Measurements from ENCODE around the gene CYP51A1. TPM values are rescaled to one million over a fixed set of nuclear protein-coding genes. Genes with fewer than 3 reads are reported as not detected.
"Not testable (repeated sequence)": the region's sequence is repeated elsewhere in the genome, so short reads cannot be mapped to it uniquely, and the experiment has no call there.

The CYP51A1 gene
- total RNA-seq, 2 experiments from 2014 or later: 53.4 to 84.0 TPM

DNA sequence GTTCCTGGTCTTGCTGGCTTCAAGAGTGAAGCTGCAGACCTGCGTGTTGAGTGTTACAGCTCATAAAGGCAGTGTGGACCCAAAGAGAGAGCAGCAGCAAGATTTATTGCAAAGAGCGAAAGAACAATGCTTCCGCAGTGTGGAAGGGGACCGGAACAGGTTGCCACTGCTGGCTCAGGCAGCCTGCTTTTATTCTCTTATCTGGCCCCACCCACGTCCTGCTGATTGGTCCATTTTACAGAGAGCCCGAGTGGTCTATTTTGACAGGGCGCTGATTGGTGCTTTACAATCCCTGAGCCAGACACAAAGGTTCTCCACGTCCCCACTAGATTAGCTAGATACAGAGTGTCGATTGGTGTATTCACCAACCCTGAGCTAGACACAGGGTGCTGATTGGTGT, 8.5 kb upstream of the CYP51A1 start:
- H3K4me1 ChIP-seq (ENCODE audit: insufficient read depth, low read length, poor library complexity, severe bottlenecking); BruUV-seq (replicated peaks); H4K20me1 ChIP-seq (ENCODE audit: insufficient read depth, low read length); H2AFZ ChIP-seq (ENCODE audit: low read length); H3K79me2 ChIP-seq (ENCODE audit: insufficient read depth, low read depth, low read length); H3K9me3 ChIP-seq (ENCODE audit: low read length); H3K36me3 ChIP-seq (ENCODE audit: insufficient read depth, low read length); H3K4me3 ChIP-seq (ENCODE audit: low read depth, low read length, poor library complexity, severe bottlenecking); H3K27ac ChIP-seq (ENCODE audit: low read depth, low read length, poor library complexity, severe bottlenecking); intact Hi-C loops (cut with micrococcal nuclease; ENCODE audit: unreplicated experiment); POLR2A ChIA-PET; CTCF ChIA-PET (ENCODE audit: unreplicated experiment); H3K9me2 ChIP-seq (ENCODE audit: insufficient read depth, low read length); DNase-seq (ENCODE audit: low spot score); H3K4me2 ChIP-seq (ENCODE audit: low read length): not testable (repeated sequence)

DNA sequence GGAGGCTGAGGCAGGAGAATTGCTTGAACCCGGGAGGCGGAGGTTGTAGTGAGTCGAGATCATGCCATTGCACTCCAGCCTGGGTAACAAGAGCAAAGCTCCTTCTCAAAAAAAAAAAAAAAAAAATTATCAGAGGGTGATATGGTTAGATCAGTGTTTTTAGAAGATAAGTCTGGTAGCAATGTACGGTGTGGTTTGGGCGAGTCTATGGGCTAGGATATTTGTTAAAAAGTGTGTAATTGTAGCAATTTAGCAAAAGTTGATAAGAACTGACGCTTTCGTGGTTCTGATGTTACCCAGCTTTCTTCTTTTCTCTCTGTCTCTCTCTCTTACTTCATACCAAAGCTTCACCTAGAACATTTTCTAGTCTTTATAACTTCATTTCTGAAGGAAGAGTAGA, 6.9 kb upstream of the CYP51A1 start:
- no peak for DNase-seq (ENCODE audit: low spot score)
- Histone ChIP-seq H3K4me2 (ENCODE audit: low read length) (no peak overlapping the region), H2AFZ (ENCODE audit: low read length) (no peak overlapping the region), H3K27ac (ENCODE audit: low read depth, low read length, poor library complexity, severe bottlenecking) (no peak overlapping the region), H3K79me2 (ENCODE audit: insufficient read depth, low read depth, low read length) (no peaks in the 10 kb centered on the region), H3K36me3 (ENCODE audit: insufficient read depth, low read length) (no peaks in the 10 kb centered on the region), H4K20me1 (ENCODE audit: insufficient read depth, low read length) (no peaks in the 10 kb centered on the region), H3K4me1 (ENCODE audit: insufficient read depth, low read length, poor library complexity, severe bottlenecking) (no peaks in the 10 kb centered on the region), H3K9me2 (ENCODE audit: insufficient read depth, low read length) (no peaks in the 10 kb centered on the region), H3K9me3 (ENCODE audit: low read length) (peaks cover 6% of the 10 kb centered on the region; the same call in 1 of the 2 replicates), H3K4me3 (ENCODE audit: low read depth, low read length, poor library complexity, severe bottlenecking) (no peak overlapping the region)
- CTCF ChIA-PET (ENCODE audit: unreplicated experiment): no interaction called here
- intact Hi-C loops (cut with micrococcal nuclease; ENCODE audit: unreplicated experiment): no loop called here
- POLR2A ChIA-PET: no interaction called here
- TF ChIP-seq, protein P1, sequence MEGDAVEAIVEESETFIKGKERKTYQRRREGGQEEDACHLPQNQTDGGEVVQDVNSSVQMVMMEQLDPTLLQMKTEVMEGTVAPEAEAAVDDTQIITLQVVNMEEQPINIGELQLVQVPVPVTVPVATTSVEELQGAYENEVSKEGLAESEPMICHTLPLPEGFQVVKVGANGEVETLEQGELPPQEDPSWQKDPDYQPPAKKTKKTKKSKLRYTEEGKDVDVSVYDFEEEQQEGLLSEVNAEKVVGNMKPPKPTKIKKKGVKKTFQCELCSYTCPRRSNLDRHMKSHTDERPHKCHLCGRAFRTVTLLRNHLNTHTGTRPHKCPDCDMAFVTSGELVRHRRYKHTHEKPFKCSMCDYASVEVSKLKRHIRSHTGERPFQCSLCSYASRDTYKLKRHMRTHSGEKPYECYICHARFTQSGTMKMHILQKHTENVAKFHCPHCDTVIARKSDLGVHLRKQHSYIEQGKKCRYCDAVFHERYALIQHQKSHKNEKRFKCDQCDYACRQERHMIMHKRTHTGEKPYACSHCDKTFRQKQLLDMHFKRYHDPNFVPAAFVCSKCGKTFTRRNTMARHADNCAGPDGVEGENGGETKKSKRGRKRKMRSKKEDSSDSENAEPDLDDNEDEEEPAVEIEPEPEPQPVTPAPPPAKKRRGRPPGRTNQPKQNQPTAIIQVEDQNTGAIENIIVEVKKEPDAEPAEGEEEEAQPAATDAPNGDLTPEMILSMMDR (conservative IDR thresholded peaks at IDR 0.05; ENCODE audit: low read length): no peak
- no peak for TF ChIP-seq EZH2phosphoT487 (IDR thresholded peaks at IDR 0.05; ENCODE audit: borderline replicate concordance, low read depth, low read length)
- no TSS peak for BruUV-seq (replicated peaks)

DNA sequence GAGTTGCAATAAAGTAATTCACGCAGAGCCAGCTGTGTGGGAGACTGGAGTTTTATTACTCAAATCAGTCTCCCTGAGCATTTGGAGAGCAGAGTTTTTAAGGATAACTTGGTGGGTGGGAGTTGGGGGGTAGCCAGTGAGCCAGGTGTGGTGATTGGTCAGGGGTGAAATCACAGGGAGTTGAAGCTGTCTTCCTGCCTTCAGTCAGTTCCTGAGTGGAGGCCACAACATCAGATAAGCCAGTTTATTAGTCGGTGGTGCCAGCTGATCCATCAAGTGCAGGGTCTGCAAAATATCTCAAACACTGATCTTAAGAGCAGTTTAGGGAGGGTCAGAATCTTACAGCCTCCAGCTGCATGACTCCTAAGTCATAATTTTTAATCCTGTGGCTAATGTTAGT, 3.3 kb upstream of the CYP51A1 start:
- Histone ChIP-seq H2AFZ (ENCODE audit: low read length) (no peak overlapping the region), H3K4me3 (ENCODE audit: low read depth, low read length, poor library complexity, severe bottlenecking) (no peak overlapping the region), H3K36me3 (ENCODE audit: insufficient read depth, low read length) (no peaks in the 10 kb centered on the region), H3K9me3 (ENCODE audit: low read length) (peaks cover 6% of the 10 kb centered on the region; the same call in 1 of the 2 replicates), H3K4me2 (ENCODE audit: low read length) (no peak overlapping the region), H4K20me1 (ENCODE audit: insufficient read depth, low read length) (0 out of 2 replicates have a peak, but pooled peaks cover 6% of the 10 kb centered on the region), H3K4me1 (ENCODE audit: insufficient read depth, low read length, poor library complexity, severe bottlenecking) (peaks cover 13% of the 10 kb centered on the region), H3K9me2 (ENCODE audit: insufficient read depth, low read length) (no peaks in the 10 kb centered on the region), H3K79me2 (ENCODE audit: insufficient read depth, low read depth, low read length) (peaks cover 13% of the 10 kb centered on the region), H3K27ac (ENCODE audit: low read depth, low read length, poor library complexity, severe bottlenecking) (no peak overlapping the region)
- DNase-seq (ENCODE audit: low spot score): no peak
- intact Hi-C loops (cut with micrococcal nuclease; ENCODE audit: unreplicated experiment): no loop called here
- BruUV-seq (replicated peaks): no TSS peak
- TF ChIP-seq, protein P1 (conservative IDR thresholded peaks at IDR 0.05; ENCODE audit: low read length): no peak
- TF ChIP-seq EZH2phosphoT487 (IDR thresholded peaks at IDR 0.05; ENCODE audit: borderline replicate concordance, low read depth, low read length): no peak
- ChIA-PET POLR2A (interaction anchor here (1.0 kb wide), 1 partner anchor 14 kb away, joined by 3 read pairs; no protein-coding TSS in a partner anchor), CTCF (ENCODE audit: unreplicated experiment) (no interaction called here)
